Karpas-422 (cell line): Measurements from ENCODE around the gene ALK. TPM values are rescaled to one million over a fixed set of nuclear protein-coding genes. Genes with fewer than 3 reads are reported as not detected.

Experiments
- DNase-seq: peaks from one replicate; pipeline ENCODE4 v3.0.0-alpha.2; 2015
- H2AFZ ChIP-seq: fragments of 200-600 bp; sonication (generic); 2 replicates; pipeline ENCODE4 v1.6.1; 2014; ENCODE audit warnings: antibody characterized with exemption, low read length, mixed read lengths
- H3K27ac ChIP-seq: fragments of 200-600 bp; sonication (generic); 2 replicates; pipeline ENCODE4 v1.5.1; 2014; ENCODE audit warnings: mild to moderate bottlenecking, low read length, moderate library complexity
- H3K27me3 ChIP-seq: fragments of 200-600 bp; sonication (generic); 2 replicates; pipeline ENCODE4 v1.6.1; 2014; ENCODE audit warnings: low read length, mixed read lengths
- H3K36me3 ChIP-seq: fragments of 200-600 bp; sonication (generic); 2 replicates; pipeline ENCODE4 v1.6.1; 2014; ENCODE audit warnings: low read length, mixed read lengths; ENCODE audit not compliant: insufficient read depth
- H3K4me1 ChIP-seq: fragments of 200-600 bp; sonication (generic); 2 replicates; pipeline ENCODE4 v1.6.1; 2014; ENCODE audit warnings: mild to moderate bottlenecking, low read length, mixed read lengths
- H3K4me2 ChIP-seq: fragments of 200-600 bp; sonication (generic); 2 replicates; pipeline ENCODE4 v1.6.1; 2014; ENCODE audit warnings: low read length, low read depth, mild to moderate bottlenecking; ENCODE audit not compliant: poor library complexity, severe bottlenecking
- H3K4me3 ChIP-seq: fragments of 200-600 bp; sonication (generic); 2 replicates; pipeline ENCODE4 v1.5.1; 2014; ENCODE audit warnings: mild to moderate bottlenecking, antibody characterized with exemption, low read length, mixed read lengths
- H3K79me2 ChIP-seq: fragments of 200-600 bp; sonication (generic); 2 replicates; pipeline ENCODE4 v1.6.1; 2014; ENCODE audit warnings: mild to moderate bottlenecking, low read length, mixed read lengths
- H3K9ac ChIP-seq: fragments of 200-600 bp; sonication (generic); 2 replicates; pipeline ENCODE4 v1.6.0; 2014; ENCODE audit warnings: low read length
- H3K9me2 ChIP-seq: fragments of 200-600 bp; sonication (generic), shearing (Covaris generic); replicated peaks from 2 replicates; pipeline ENCODE4 v1.6.0; 2014; ENCODE audit warnings: mild to moderate bottlenecking, low read length, moderate library complexity; ENCODE audit not compliant: insufficient read depth
- H3K9me3 ChIP-seq: fragments of 300-700, 200-600 bp; sonication (generic); 2 replicates; pipeline ENCODE4 v1.6.1; 2014; ENCODE audit warnings: low read length, mixed read lengths
- H4K20me1 ChIP-seq: fragments of 200-600 bp; sonication (generic); 2 replicates; pipeline ENCODE4 v1.6.1; 2014; ENCODE audit warnings: mild to moderate bottlenecking, antibody characterized with exemption, low read length, low read depth; ENCODE audit not compliant: insufficient read depth
- total RNA-seq: library from RNA; depleted of rRNA; stranded (reverse); fragments of >200 nt; shearing (Covaris generic); gene quantifications from 2 replicates; pipeline ENCODE4 v1.2.3, GENCODE V29; 2014; ENCODE audit warnings: low replicate concordance

Gene ALK
- total RNA-seq, 1 experiment from 2014 or later = not detected

GRCh38 chr2:29611261-29611660, 310.1 kb downstream of the ALK start:
- Histone ChIP-seq H3K4me1 (no peaks in the 10 kb centered on the region), H3K27me3 (no peaks in the 10 kb centered on the region), H3K79me2 (no peaks in the 10 kb centered on the region), H3K9ac (no peak overlapping the region), H3K4me2 (no peak overlapping the region), H2AFZ (no peak overlapping the region), H3K36me3 (no peaks in the 10 kb centered on the region), H3K9me2 (no peaks in the 10 kb centered on the region), H3K4me3 (no peak overlapping the region), H3K27ac (no peak overlapping the region), H3K9me3 (no peaks in the 10 kb centered on the region), H4K20me1 (no peaks in the 10 kb centered on the region)
- DNase-seq = no peak

GRCh38 chr2:29610569-29610968, 310.8 kb downstream of the ALK start:
- Histone ChIP-seq H3K4me2 (no peak overlapping the region), H3K79me2 (no peaks in the 10 kb centered on the region), H3K9me2 (no peaks in the 10 kb centered on the region)

GRCh38 chr2:29607038-29607420, 314.4 kb downstream of the ALK start:
- DNase-seq = no peak
- no peak overlapping the region for H3K27ac ChIP-seq
- H3K4me1 ChIP-seq = no peaks in the 10 kb centered on the region
- no peaks in the 10 kb centered on the region for H3K27me3 ChIP-seq
- no peak overlapping the region for H3K9ac ChIP-seq
- H4K20me1 ChIP-seq = no peaks in the 10 kb centered on the region
- H3K9me3 ChIP-seq = no peaks in the 10 kb centered on the region
- no peak overlapping the region for H3K4me3 ChIP-seq
- H2AFZ ChIP-seq = no peak overlapping the region
- no peaks in the 10 kb centered on the region for H3K36me3 ChIP-seq
- H3K4me2 ChIP-seq = no peak overlapping the region
- no peaks in the 10 kb centered on the region for H3K79me2 ChIP-seq
- H3K9me2 ChIP-seq = no peaks in the 10 kb centered on the region

More at GRCh38 chr2:29610569-29610968, 310.8 kb downstream of the ALK start:
- Histone ChIP-seq H3K9ac (no peak overlapping the region), H2AFZ (no peak overlapping the region), H3K4me3 (no peak overlapping the region), H3K27ac (no peak overlapping the region), H3K9me3 (no peaks in the 10 kb centered on the region), H4K20me1 (no peaks in the 10 kb centered on the region), H3K27me3 (no peaks in the 10 kb centered on the region), H3K4me1 (no peaks in the 10 kb centered on the region), H3K36me3 (no peaks in the 10 kb centered on the region)
- DNase-seq = no peak

GRCh38 chr2:29606104-29607037, 315.0 kb downstream of the ALK start:
- H4K20me1 ChIP-seq = no peaks in the 10 kb centered on the region
- H3K79me2 ChIP-seq = no peaks in the 10 kb centered on the region
- H2AFZ ChIP-seq = no peak overlapping the region
- H3K4me2 ChIP-seq = no peak overlapping the region
- no peak overlapping the region for H3K27ac ChIP-seq
- H3K27me3 ChIP-seq = no peaks in the 10 kb centered on the region
- H3K4me1 ChIP-seq = no peaks in the 10 kb centered on the region
- H3K36me3 ChIP-seq = no peaks in the 10 kb centered on the region
- no peak overlapping the region for H3K4me3 ChIP-seq
- DNase-seq = no peak
- no peaks in the 10 kb centered on the region for H3K9me2 ChIP-seq
- no peaks in the 10 kb centered on the region for H3K9me3 ChIP-seq
- no peak overlapping the region for H3K9ac ChIP-seq

GRCh38 chr2:29603341-29603740, 318.0 kb downstream of the ALK start:
- Histone ChIP-seq H2AFZ (no peak overlapping the region), H3K9me2 (no peaks in the 10 kb centered on the region), H3K9me3 (no peaks in the 10 kb centered on the region), H3K79me2 (no peaks in the 10 kb centered on the region), H3K9ac (no peak overlapping the region), H3K27me3 (no peaks in the 10 kb centered on the region), H3K4me1 (no peaks in the 10 kb centered on the region), H3K4me2 (no peak overlapping the region), H3K36me3 (no peaks in the 10 kb centered on the region), H3K27ac (no peak overlapping the region), H4K20me1 (no peaks in the 10 kb centered on the region), H3K4me3 (no peak overlapping the region)
- no peak for DNase-seq

- no peaks in the 10 kb centered on the region for H4K20me1 ChIP-seq
- no peaks in the 10 kb centered on the region for H3K79me2 ChIP-seq
- no peak overlapping the region for H2AFZ ChIP-seq
- H3K36me3 ChIP-seq = no peaks in the 10 kb centered on the region
- no peak overlapping the region for H3K9ac ChIP-seq
- H3K4me1 ChIP-seq = no peaks in the 10 kb centered on the region
- no peak for DNase-seq
- H3K4me3 ChIP-seq = no peak overlapping the region
- no peaks in the 10 kb centered on the region for H3K9me3 ChIP-seq
- H3K27ac ChIP-seq = no peak overlapping the region
- H3K4me2 ChIP-seq = no peak overlapping the region
- H3K27me3 ChIP-seq = no peaks in the 10 kb centered on the region
- H3K9me2 ChIP-seq = no peaks in the 10 kb centered on the region
Measured at GRCh38 chr2:29601872-29602271, 319.5 kb downstream of the ALK start.

- no peak overlapping the region for H3K4me2 ChIP-seq
- no peak overlapping the region for H3K27ac ChIP-seq
- no peak for DNase-seq
- H4K20me1 ChIP-seq = no peaks in the 10 kb centered on the region
- no peaks in the 10 kb centered on the region for H3K27me3 ChIP-seq
- H3K4me3 ChIP-seq = no peak overlapping the region
- H3K9me2 ChIP-seq = no peaks in the 10 kb centered on the region
- no peaks in the 10 kb centered on the region for H3K79me2 ChIP-seq
- H3K4me1 ChIP-seq = no peaks in the 10 kb centered on the region
- H3K9me3 ChIP-seq = no peaks in the 10 kb centered on the region
- no peak overlapping the region for H2AFZ ChIP-seq
- H3K9ac ChIP-seq = no peak overlapping the region
- H3K36me3 ChIP-seq = no peaks in the 10 kb centered on the region
Measured at GRCh38 chr2:29601321-29601720, 320.1 kb downstream of the ALK start.

GRCh38 chr2:29599946-29600345, 321.4 kb downstream of the ALK start:
- Histone ChIP-seq H3K79me2 (no peaks in the 10 kb centered on the region), H2AFZ (no peak overlapping the region), H4K20me1 (no peaks in the 10 kb centered on the region)

More at GRCh38 chr2:29599946-29600345, 321.4 kb downstream of the ALK start:
- no peaks in the 10 kb centered on the region for H3K36me3 ChIP-seq
- no peaks in the 10 kb centered on the region for H3K9me3 ChIP-seq
- no peaks in the 10 kb centered on the region for H3K4me1 ChIP-seq
- no peak overlapping the region for H3K4me3 ChIP-seq
- no peak overlapping the region for H3K4me2 ChIP-seq
- H3K27ac ChIP-seq = no peak overlapping the region
- no peak for DNase-seq
- H3K9me2 ChIP-seq = no peaks in the 10 kb centered on the region
- H3K27me3 ChIP-seq = no peaks in the 10 kb centered on the region
- no peak overlapping the region for H3K9ac ChIP-seq
